ENCODE data around the gene PAX2. TPM values are rescaled to one million over a fixed set of nuclear protein-coding genes. Genes with fewer than 3 reads are reported as not detected.

Gene PAX2
- total RNA-seq, 5 donors from 2014 or later (not counting 1 experiment from before 2014, with no cell fraction given) = not detected

- no peak overlapping the region for H3K27ac ChIP-seq (ENCODE audit: low read length)
- H3K9me3 Mint-ChIP-seq = no peaks in the 10 kb centered on the region
- peaks cover 67 to 71% of the 10 kb centered on the region in 2 donors for H3K27me3 Mint-ChIP-seq
- DNase-seq (no peak), ATAC-seq (replicated peaks in 1 of 4) (no peak)
- H3K4me1 ChIP-seq (ENCODE audit: control insufficient read depth in 1 of 2, extremely low read depth in 1 of 2, insufficient read depth in 2 of 2, low read length in 2 of 2) = no peaks in the 10 kb centered on the region
- no peaks in the 10 kb centered on the region for H3K36me3 Mint-ChIP-seq
- no peaks in the 10 kb centered on the region for H3K36me3 ChIP-seq (ENCODE audit: control insufficient read depth in 2 of 2, extremely low read depth in 1 of 2, insufficient read depth in 1 of 2, low read length in 1 of 2)
- H3K4me1 Mint-ChIP-seq = no peaks in the 10 kb centered on the region
- no peak overlapping the region for H3K4me3 ChIP-seq (ENCODE audit: control insufficient read depth in 1 of 2, extremely low read depth in 1 of 2, low read length in 1 of 2)
- no peak overlapping the region for H3K27ac Mint-ChIP-seq
- peaks cover 2 to 76% of the 10 kb centered on the region in 2 experiments for H3K27me3 ChIP-seq (replicated peaks in 1 of 2; ENCODE audit: control insufficient read depth in 2 of 2, extremely low read depth in 1 of 2, insufficient read depth in 2 of 2, low read length in 1 of 2)
- no peak overlapping the region for H3K4me3 Mint-ChIP-seq
- 83% methylated on average over 5 of the region's 7 CpGs for WGBS (ENCODE audit: insufficient coverage)
- no peaks in the 10 kb centered on the region for H3K9me3 ChIP-seq
- ChIA-PET CTCF (interaction anchor here in 1 of 2 donors (0.6 to 0.9 kb wide), 3 partner anchors 9 to 381 kb away, joined by 3 read pairs; no protein-coding TSS in a partner anchor), POLR2A (interaction anchor here in 1 of 2 donors (0.6 kb wide), 1 partner anchor 651 kb away, joined by 5 read pairs; no protein-coding TSS in a partner anchor)
Measured at GRCh38 chr10:100810835-100811116, 65.4 kb downstream of the PAX2 start.

GRCh38 chr10:100811261-100811660 is 65.9 kb downstream of the PAX2 start:
- no peak overlapping the region for H3K4me3 ChIP-seq (ENCODE audit: control insufficient read depth in 1 of 2, extremely low read depth in 1 of 2, low read length in 1 of 2)
- CTCF ChIA-PET = interaction anchor here in 1 of 2 donors (0.6 kb wide), 2 partner anchors 115 to 382 kb away, joined by 3 read pairs; no protein-coding TSS in a partner anchor
- no peaks in the 10 kb centered on the region for H3K36me3 ChIP-seq (ENCODE audit: control insufficient read depth in 2 of 2, extremely low read depth in 1 of 2, insufficient read depth in 1 of 2, low read length in 1 of 2)
- 92% methylated on average over 1 of the region's 1 CpG for WGBS (ENCODE audit: insufficient coverage)
- H3K27me3 Mint-ChIP-seq = peaks cover 62 to 66% of the 10 kb centered on the region in 2 donors
- H3K36me3 Mint-ChIP-seq = no peaks in the 10 kb centered on the region
- H3K4me1 ChIP-seq (ENCODE audit: control insufficient read depth in 1 of 2, extremely low read depth in 1 of 2, insufficient read depth in 2 of 2, low read length in 2 of 2) = no peaks in the 10 kb centered on the region
- DNase-seq (no peak), ATAC-seq (replicated peaks in 1 of 4) (no peak)
- H3K4me1 Mint-ChIP-seq = no peaks in the 10 kb centered on the region
- no peaks in the 10 kb centered on the region for H3K9me3 ChIP-seq
- no peak overlapping the region for H3K27ac Mint-ChIP-seq
- no peaks in the 10 kb centered on the region for H3K9me3 Mint-ChIP-seq
- H3K27me3 ChIP-seq (replicated peaks in 1 of 2; ENCODE audit: control insufficient read depth in 2 of 2, extremely low read depth in 1 of 2, insufficient read depth in 2 of 2, low read length in 1 of 2) = peaks cover 2 to 73% of the 10 kb centered on the region in 2 experiments
- no peak overlapping the region for H3K27ac ChIP-seq (ENCODE audit: low read length)
- POLR2A ChIA-PET = no interaction called here
- no peak overlapping the region for H3K4me3 Mint-ChIP-seq

- ChIA-PET POLR2A (no interaction called here), CTCF (no interaction called here)
- ATAC-seq (replicated peaks in 1 of 4) (no peak), DNase-seq (no peak)
- Mint-ChIP-seq H3K9me3 (no peaks in the 10 kb centered on the region), H3K27me3 (peaks cover 58 to 63% of the 10 kb centered on the region in 2 donors), H3K4me1 (no peaks in the 10 kb centered on the region), H3K36me3 (no peaks in the 10 kb centered on the region), H3K4me3 (no peak overlapping the region), H3K27ac (peak overlapping the region in 1 of 2 donors; percentile 3)
- H3K27ac ChIP-seq (ENCODE audit: low read length) = no peak overlapping the region
- no peaks in the 10 kb centered on the region for H3K4me1 ChIP-seq (ENCODE audit: control insufficient read depth in 1 of 2, extremely low read depth in 1 of 2, insufficient read depth in 2 of 2, low read length in 2 of 2)
- H3K27me3 ChIP-seq (replicated peaks in 1 of 2; ENCODE audit: control insufficient read depth in 2 of 2, extremely low read depth in 1 of 2, insufficient read depth in 2 of 2, low read length in 1 of 2) = peaks cover 4 to 74% of the 10 kb centered on the region in 2 experiments
- WGBS (ENCODE audit: insufficient coverage) = 75% methylated on average over 2 of the region's 16 CpGs
- H3K4me3 ChIP-seq (ENCODE audit: control insufficient read depth in 1 of 2, extremely low read depth in 1 of 2, low read length in 1 of 2) = no peak overlapping the region
- H3K9me3 ChIP-seq = no peaks in the 10 kb centered on the region
- no peaks in the 10 kb centered on the region for H3K36me3 ChIP-seq (ENCODE audit: control insufficient read depth in 2 of 2, extremely low read depth in 1 of 2, insufficient read depth in 1 of 2, low read length in 1 of 2)
Measured at GRCh38 chr10:100811752-100812750, 66.7 kb downstream of the PAX2 start.

GRCh38 chr10:100812978-100813377 is 67.6 kb downstream of the PAX2 start:
- Mint-ChIP-seq H3K36me3 (no peaks in the 10 kb centered on the region), H3K4me3 (no peak overlapping the region), H3K9me3 (no peaks in the 10 kb centered on the region), H3K27ac (no peak overlapping the region), H3K4me1 (no peaks in the 10 kb centered on the region), H3K27me3 (peaks cover 55 to 61% of the 10 kb centered on the region in 2 donors)
- DNase-seq = no peak
- 63% methylated on average over 3 of the region's 6 CpGs for WGBS (ENCODE audit: insufficient coverage)
- H3K36me3 ChIP-seq (ENCODE audit: control insufficient read depth in 2 of 2, extremely low read depth in 1 of 2, insufficient read depth in 1 of 2, low read length in 1 of 2) = no peaks in the 10 kb centered on the region
- no peaks in the 10 kb centered on the region for H3K4me1 ChIP-seq (ENCODE audit: control insufficient read depth in 1 of 2, extremely low read depth in 1 of 2, insufficient read depth in 2 of 2, low read length in 2 of 2)
- H3K27ac ChIP-seq (ENCODE audit: low read length) = no peak overlapping the region
- ChIA-PET POLR2A (no interaction called here), CTCF (no interaction called here)
- H3K4me3 ChIP-seq (ENCODE audit: control insufficient read depth in 1 of 2, extremely low read depth in 1 of 2, low read length in 1 of 2) = no peak overlapping the region
- no peaks in the 10 kb centered on the region for H3K9me3 ChIP-seq
- ATAC-seq (replicated peaks in 1 of 4) = no peak
- peaks cover 7 to 72% of the 10 kb centered on the region in 2 experiments for H3K27me3 ChIP-seq (replicated peaks in 1 of 2; ENCODE audit: control insufficient read depth in 2 of 2, extremely low read depth in 1 of 2, insufficient read depth in 2 of 2, low read length in 1 of 2)

GRCh38 chr10:100814751-100815474 is 69.5 kb downstream of the PAX2 start:
- Mint-ChIP-seq H3K4me1 (no peaks in the 10 kb centered on the region), H3K36me3 (no peaks in the 10 kb centered on the region), H3K27ac (no peak overlapping the region), H3K4me3 (no peak overlapping the region), H3K9me3 (no peaks in the 10 kb centered on the region), H3K27me3 (peaks cover 46 to 57% of the 10 kb centered on the region in 2 donors)
- ChIA-PET CTCF (no interaction called here), POLR2A (interaction anchor here in 1 of 2 donors (0.6 kb wide), 1 partner anchor 34 kb away, joined by 5 read pairs; no protein-coding TSS in a partner anchor)
- ATAC-seq (replicated peaks in 1 of 4) (no peak), DNase-seq (no peak)
- Histone ChIP-seq H3K36me3 (ENCODE audit: control insufficient read depth in 2 of 2, extremely low read depth in 1 of 2, insufficient read depth in 1 of 2, low read length in 1 of 2) (no peaks in the 10 kb centered on the region), H3K9me3 (no peaks in the 10 kb centered on the region), H3K27me3 (replicated peaks in 1 of 2; ENCODE audit: control insufficient read depth in 2 of 2, extremely low read depth in 1 of 2, insufficient read depth in 2 of 2, low read length in 1 of 2) (peaks cover 7 to 56% of the 10 kb centered on the region in 2 experiments), H3K27ac (ENCODE audit: low read length) (no peak overlapping the region), H3K4me3 (ENCODE audit: control insufficient read depth in 1 of 2, extremely low read depth in 1 of 2, low read length in 1 of 2) (no peak overlapping the region), H3K4me1 (ENCODE audit: control insufficient read depth in 1 of 2, extremely low read depth in 1 of 2, insufficient read depth in 2 of 2, low read length in 2 of 2) (no peaks in the 10 kb centered on the region)
- WGBS (ENCODE audit: insufficient coverage) = 0% methylated on average over 2 of the region's 3 CpGs

GRCh38 chr10:100816671-100817070 is 71.3 kb downstream of the PAX2 start:
- POLR2A ChIA-PET = no interaction called here
- no peak overlapping the region for H3K4me3 Mint-ChIP-seq
- ATAC-seq (replicated peaks in 1 of 4) (no peak), DNase-seq (no peak)
- H3K4me1 Mint-ChIP-seq = no peaks in the 10 kb centered on the region
- Histone ChIP-seq H3K4me1 (ENCODE audit: control insufficient read depth in 1 of 2, extremely low read depth in 1 of 2, insufficient read depth in 2 of 2, low read length in 2 of 2) (no peaks in the 10 kb centered on the region), H3K27me3 (replicated peaks in 1 of 2; ENCODE audit: control insufficient read depth in 2 of 2, extremely low read depth in 1 of 2, insufficient read depth in 2 of 2, low read length in 1 of 2) (peaks cover 13 to 46% of the 10 kb centered on the region in 2 experiments), H3K9me3 (no peaks in the 10 kb centered on the region), H3K36me3 (ENCODE audit: control insufficient read depth in 2 of 2, extremely low read depth in 1 of 2, insufficient read depth in 1 of 2, low read length in 1 of 2) (no peaks in the 10 kb centered on the region), H3K27ac (ENCODE audit: low read length) (no peak overlapping the region), H3K4me3 (ENCODE audit: control insufficient read depth in 1 of 2, extremely low read depth in 1 of 2, low read length in 1 of 2) (no peak overlapping the region)
- H3K36me3 Mint-ChIP-seq = no peaks in the 10 kb centered on the region
- no peaks in the 10 kb centered on the region for H3K9me3 Mint-ChIP-seq
- CTCF ChIA-PET = no interaction called here
- no peak overlapping the region for H3K27ac Mint-ChIP-seq
- 70% methylated on average over 3 of the region's 6 CpGs for WGBS (ENCODE audit: insufficient coverage)
- peaks cover 47 to 62% of the 10 kb centered on the region in 2 donors for H3K27me3 Mint-ChIP-seq
